ENCODE data around the gene TXNRD1.

The TXNRD1 gene

DNA sequence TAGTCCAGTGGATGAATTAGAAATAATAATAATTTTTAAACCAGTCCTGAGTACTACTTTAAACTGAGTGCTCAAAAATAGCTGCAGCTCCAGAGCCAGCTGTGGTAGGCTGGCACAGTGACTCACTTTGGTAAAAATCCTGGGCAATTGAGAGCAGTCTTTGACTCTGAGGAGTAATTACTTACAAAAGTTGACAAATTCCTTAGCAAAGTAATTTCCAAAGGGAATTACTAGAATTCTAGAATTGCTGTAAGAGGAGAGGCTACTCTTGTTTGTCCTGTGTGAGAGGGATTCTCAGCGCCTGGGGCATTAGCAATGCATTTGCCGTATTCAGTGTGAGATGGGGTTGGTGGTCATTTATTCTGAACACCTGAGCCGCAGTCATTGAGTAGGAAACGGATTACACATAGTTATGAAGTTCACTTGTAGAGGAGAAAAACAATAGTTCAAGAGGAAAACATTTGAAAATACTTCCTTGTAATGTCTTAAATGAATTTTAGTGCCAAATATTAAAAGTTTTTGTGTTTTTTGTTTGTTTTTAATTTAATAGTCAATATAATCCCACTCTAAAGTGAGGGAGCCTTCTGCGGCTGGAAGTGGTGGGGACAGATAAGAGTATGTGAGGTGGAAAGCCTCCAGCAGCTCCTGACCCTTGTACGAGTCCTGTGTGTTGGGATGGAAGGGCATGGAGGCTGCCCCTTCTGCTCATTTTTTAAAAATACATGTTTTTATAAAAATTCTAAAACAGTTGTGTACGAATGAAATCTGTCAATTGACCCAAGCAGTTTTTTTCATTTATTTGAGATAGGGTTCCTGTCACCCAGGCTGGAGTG is 129.9 kb downstream of the TXNRD1 start:
- TF ChIP-seq, protein P1, sequence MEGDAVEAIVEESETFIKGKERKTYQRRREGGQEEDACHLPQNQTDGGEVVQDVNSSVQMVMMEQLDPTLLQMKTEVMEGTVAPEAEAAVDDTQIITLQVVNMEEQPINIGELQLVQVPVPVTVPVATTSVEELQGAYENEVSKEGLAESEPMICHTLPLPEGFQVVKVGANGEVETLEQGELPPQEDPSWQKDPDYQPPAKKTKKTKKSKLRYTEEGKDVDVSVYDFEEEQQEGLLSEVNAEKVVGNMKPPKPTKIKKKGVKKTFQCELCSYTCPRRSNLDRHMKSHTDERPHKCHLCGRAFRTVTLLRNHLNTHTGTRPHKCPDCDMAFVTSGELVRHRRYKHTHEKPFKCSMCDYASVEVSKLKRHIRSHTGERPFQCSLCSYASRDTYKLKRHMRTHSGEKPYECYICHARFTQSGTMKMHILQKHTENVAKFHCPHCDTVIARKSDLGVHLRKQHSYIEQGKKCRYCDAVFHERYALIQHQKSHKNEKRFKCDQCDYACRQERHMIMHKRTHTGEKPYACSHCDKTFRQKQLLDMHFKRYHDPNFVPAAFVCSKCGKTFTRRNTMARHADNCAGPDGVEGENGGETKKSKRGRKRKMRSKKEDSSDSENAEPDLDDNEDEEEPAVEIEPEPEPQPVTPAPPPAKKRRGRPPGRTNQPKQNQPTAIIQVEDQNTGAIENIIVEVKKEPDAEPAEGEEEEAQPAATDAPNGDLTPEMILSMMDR (IDR thresholded peaks at IDR 0.05; ENCODE audit: low read depth, low read length), result no peak
- DNase-seq (ENCODE audit: low read depth in 2 of 2), result no peak
- H3K4me3 ChIP-seq (replicated peaks in 1 of 2; ENCODE audit: low read depth in 2 of 2, low read length in 2 of 2), result no peak overlapping the region

DNA sequence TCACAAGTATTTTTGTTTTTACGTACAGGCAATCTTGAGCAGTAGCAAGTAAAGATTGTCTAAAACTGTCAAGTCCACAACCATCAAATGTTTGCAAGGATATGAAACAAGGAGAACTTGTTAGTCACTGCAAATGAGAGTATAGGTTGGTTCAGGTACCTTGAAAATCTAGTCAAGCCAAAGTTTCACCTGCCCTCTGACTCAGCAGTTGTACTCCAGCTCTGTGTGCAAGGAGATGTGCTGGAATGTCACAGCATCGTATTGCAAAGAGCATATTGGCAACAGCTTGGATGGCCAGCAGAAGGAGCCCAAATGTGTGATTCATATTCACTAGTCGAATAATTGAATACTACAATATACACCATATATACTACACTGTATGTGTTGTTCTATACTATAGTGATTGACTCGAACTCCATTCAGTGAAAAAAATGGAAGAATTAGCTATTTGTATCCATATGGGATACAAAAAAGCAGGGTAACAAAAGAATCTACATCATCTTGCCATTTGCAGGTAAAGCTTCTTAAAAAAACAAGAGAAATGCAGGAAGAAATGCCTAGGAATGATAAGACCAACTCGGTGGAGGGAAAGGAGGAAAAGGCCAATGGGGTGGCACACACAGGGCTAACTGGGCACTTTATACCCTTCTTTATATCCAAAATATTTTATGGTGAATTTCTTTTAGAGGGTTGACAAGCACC is 131.9 kb downstream of the TXNRD1 start:
- TF ChIP-seq, protein P1 (IDR thresholded peaks at IDR 0.05; ENCODE audit: low read depth, low read length), result no peak
- H3K4me3 ChIP-seq (replicated peaks in 1 of 2; ENCODE audit: low read depth in 2 of 2, low read length in 2 of 2), result no peak overlapping the region
- peak in 1 of 2 donors; percentile 31 for DNase-seq (ENCODE audit: low read depth in 2 of 2)

DNA sequence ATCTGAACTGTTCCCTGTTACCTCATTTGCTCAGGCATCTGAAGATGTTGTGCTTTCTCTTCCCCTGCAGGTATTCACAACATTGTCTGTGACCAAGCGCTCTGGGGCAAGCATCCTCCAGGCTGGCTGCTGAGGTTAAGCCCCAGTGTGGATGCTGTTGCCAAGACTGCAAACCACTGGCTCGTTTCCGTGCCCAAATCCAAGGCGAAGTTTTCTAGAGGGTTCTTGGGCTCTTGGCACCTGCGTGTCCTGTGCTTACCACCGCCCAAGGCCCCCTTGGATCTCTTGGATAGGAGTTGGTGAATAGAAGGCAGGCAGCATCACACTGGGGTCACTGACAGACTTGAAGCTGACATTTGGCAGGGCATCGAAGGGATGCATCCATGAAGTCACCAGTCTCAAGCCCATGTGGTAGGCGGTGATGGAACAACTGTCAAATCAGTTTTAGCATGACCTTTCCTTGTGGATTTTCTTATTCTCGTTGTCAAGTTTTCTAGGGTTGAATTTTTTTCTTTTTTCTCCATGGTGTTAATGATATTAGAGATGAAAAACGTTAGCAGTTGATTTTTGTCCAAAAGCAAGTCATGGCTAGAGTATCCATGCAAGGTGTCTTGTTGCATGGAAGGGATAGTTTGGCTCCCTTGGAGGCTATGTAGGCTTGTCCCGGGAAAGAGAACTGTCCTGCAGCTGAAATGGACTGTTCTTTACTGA is 132.9 kb downstream of the TXNRD1 start:
- no peak overlapping the region for H3K4me3 ChIP-seq (replicated peaks in 1 of 2; ENCODE audit: low read depth in 2 of 2, low read length in 2 of 2)
- TF ChIP-seq, protein P1 (IDR thresholded peaks at IDR 0.05; ENCODE audit: low read depth, low read length), result no peak
- DNase-seq (ENCODE audit: low read depth in 2 of 2), result no peak

DNA sequence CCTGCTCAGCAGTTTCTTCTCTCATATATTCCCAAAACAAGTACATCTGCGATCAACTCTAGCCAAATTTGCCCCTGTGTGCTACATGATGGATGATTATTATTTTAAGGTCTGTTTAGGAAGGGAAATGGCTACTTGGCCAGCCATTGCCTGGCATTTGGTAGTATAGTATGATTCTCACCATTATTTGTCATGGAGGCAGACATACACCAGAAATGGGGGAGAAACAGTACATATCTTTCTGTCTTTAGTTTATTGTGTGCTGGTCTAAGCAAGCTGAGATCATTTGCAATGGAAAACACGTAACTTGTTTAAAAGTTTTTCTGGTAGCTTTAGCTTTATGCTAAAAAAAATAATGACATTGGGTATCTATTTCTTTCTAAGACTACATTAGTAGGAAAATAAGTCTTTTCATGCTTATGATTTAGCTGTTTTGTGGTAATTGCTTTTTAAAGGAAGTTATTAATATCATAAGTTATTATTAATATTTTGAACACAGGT is 133.5 kb downstream of the TXNRD1 start:
- no peak overlapping the region for H3K4me3 ChIP-seq (replicated peaks in 1 of 2; ENCODE audit: low read depth in 2 of 2, low read length in 2 of 2)
- no peak for DNase-seq (ENCODE audit: low read depth in 2 of 2)
- TF ChIP-seq, protein P1 (IDR thresholded peaks at IDR 0.05; ENCODE audit: low read depth, low read length), result no peak

DNA sequence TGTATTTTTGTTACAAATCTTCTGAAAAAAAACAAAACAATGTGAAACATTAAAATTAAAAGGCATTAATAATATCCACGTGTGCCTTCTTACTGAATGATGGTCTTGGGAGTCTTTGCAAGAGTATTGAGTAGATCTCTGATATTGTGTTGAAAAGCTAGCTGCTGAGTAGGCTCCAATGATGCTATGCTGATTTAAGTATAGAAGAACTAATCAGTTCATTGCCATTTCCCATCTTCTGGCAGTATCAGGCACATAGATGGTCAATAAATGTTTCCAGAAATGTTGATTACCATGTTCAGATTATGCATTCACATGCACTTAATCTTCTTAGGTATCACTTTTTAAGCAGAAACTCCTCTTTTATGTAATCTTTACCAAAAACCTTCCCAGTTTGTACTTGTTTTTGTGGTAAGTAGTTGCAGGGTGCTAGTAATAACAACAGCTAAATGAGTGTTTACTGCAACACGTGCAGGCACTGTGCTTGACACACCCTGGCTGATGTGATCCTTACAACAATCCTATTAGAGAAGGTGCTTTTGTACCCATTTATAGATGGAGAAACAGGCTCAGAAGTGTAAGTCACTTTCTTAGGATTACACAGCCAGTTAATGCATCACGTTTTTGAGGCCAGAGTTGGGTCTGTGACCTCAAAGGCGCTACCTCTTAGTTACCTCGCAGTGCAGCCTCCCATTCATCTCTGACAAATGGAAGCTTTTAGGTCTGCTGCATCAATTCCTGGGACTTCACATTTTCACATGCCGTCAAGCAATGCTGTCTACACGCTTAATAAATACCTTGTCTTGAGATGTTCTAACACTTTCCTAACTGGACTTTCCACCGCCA is 134.9 kb downstream of the TXNRD1 start:
- DNase-seq (ENCODE audit: low read depth in 2 of 2), result no peak
- H3K4me3 ChIP-seq (replicated peaks in 1 of 2; ENCODE audit: low read depth in 2 of 2, low read length in 2 of 2), result no peak overlapping the region
- TF ChIP-seq, protein P1 (IDR thresholded peaks at IDR 0.05; ENCODE audit: low read depth, low read length), result no peak

Measured in cardiac fibroblast (primary cell).